Stimulated activated CD4-positive, alpha-beta T cell treated with anti-CD3 and anti-CD28 coated beads, Interleukin-4, amount 100 ng/mL, for 4 hours (primary cell): ENCODE measurements around the gene CCDC70.

Experiments used
- DNase-seq, 2 experiments: peaks; one replicate each; pipeline ENCODE4 v3.0.0-alpha.2; 2020

CCDC70 gene

GRCh38 chr13:51912091-51912490 is 50.3 kb downstream of the CCDC70 start:
- DNase-seq = no peak

GRCh38 chr13:51912511-51913225 is 50.9 kb downstream of the CCDC70 start:
- DNase-seq = no peak

- DNase-seq = no peak
These were observed 51.8 kb downstream of the CCDC70 start for GRCh38 chr13:51913421-51914136.

- no peak for DNase-seq
These were observed 52.3 kb downstream of the CCDC70 start for GRCh38 chr13:51914137-51914493.
